Activated T-helper 1 cell treated with Interleukin-2 at 50 U/mL for 16 hours (primary cell): ENCODE data around the gene C2CD4D.

Source experiments
- DNase-seq: peaks from one replicate; pipeline ENCODE4 v3.0.0-alpha.2; 2020; ENCODE audit warnings: low read depth

Gene C2CD4D

DNA sequence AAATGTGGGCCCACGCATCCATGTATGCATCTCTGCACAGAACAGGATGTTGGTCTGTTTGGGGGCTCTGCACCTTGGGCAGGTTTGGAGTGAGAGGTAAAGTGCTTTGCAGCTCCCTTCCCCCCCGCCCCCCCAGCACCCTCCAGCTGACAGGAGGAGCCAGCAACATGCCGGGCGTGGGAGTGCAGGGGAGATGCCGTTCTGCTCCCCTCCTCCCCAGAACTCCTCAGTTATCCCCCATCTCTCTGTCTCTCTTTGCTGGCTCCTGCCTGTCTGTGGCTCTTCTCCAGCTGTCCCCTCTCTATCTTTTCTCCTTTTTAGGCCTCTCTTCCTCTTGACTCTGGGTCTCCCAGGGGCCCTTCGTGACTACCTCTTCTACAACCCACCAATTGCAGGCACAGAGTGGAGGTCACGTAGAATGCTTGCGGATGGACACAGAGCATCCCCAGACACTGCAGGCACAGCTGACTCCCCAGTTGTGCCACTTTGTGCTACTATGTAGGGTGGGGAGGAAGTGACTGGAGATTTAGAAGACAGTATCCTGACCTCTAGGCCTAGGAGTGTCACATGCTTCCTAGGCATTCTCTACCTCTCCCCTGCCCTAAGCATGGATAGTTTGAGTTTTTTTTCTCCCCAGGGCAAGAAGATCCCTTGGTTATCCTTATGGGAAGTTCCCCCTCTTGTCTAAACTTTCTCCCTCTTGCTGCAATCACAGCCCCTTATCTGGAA lies 6.3 kb downstream of the C2CD4D start:
- DNase-seq, result no peak

DNA sequence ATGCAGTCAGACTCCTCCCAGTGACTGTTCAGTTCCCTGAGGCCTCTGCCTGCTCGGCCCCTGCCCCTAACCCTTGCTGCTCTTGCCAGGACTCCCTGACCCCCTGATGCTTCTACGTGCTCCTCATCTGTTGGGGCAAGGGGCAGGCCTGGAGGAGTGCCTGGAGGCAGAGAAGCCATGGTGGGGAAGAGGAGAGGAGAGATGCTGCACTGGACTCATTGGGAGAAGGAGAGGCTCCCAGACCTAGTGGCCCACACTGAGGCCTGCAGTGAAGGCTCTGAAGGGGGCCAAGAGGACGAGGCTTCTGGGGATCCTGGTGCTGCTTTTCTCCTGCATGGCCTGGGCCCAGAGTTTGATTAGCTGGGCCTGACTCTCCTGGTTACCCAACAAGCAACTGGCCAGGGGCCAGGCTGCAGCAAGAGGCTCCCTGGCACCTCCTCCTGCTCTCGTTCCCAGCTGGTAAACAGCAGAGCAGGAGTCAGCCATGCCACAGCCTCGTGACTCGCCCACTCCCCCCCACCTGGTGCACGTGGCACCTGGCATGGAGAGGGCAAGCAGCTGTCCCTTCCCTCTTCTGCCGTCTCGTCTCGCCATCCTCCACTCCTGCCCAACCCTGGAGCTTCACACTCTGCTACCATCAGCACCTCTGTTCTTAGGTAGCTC lies 7.2 kb downstream of the C2CD4D start:
- no peak for DNase-seq

DNA sequence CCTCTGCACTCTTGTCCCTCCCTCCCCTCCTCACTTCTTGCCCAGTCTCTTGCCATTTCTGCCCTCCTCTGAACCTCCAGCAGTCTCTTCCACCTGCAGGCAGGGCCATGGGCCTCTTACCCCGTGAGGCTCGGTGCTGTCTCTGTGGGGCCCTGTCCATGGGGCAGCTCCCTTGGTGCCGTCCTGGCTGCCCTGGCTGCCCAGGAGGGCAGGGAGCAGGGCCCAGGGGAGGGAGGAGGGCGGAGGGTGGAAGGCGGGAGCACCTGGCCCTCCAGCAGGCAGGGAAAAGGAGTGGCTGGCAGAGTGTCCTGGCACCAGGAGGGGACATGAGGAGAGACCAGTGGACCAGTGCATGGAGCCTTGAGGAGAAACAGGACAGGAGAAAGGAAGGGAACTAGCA lies 8.0 kb downstream of the C2CD4D start, which contains the start of gene RORC:
RORC (minus strand) TSS at position 198 of the 400 bp plus-strand sequence; CDS start at position 160, 38 bp downstream.
- DNase-seq, result no peak

DNA sequence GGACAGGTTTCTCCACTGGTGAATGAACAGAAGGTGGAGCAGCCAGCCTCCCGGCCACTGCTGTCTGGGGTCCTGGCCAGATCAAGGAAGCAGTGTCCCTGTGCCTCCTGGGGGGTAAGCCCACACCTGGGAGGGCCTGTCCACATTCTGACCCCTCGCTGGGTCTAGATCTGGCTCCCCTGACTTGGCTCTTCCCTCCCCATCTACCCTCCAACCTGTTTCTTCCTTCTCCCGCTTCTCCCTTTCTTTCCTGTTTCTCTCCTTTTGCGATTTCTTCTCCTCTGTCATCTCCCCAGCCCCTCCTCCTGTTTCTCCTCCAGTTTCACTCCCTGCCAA lies 8.4 kb downstream of the C2CD4D start:
- DNase-seq, result no peak

DNA sequence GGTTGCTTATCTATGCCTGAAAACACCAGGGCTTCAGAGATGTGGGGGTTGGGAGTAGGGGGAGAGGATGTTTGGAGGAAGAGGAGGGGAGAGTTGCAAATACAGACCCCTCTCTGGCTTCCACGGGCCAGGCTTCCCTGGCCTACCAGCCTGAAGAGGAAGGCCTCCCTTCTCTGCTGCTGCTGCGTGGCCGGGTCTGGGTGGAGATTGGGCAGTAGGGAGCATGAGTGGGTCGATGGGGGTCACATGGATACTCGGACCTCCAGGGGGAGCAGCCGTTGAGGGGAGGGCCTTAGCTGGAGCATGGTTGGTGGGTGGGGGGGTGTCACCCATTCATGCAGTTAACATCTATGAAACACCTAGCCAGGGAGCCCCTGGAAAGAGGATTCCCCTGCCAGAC lies 9.6 kb downstream of the C2CD4D start:
- no peak for DNase-seq

DNA sequence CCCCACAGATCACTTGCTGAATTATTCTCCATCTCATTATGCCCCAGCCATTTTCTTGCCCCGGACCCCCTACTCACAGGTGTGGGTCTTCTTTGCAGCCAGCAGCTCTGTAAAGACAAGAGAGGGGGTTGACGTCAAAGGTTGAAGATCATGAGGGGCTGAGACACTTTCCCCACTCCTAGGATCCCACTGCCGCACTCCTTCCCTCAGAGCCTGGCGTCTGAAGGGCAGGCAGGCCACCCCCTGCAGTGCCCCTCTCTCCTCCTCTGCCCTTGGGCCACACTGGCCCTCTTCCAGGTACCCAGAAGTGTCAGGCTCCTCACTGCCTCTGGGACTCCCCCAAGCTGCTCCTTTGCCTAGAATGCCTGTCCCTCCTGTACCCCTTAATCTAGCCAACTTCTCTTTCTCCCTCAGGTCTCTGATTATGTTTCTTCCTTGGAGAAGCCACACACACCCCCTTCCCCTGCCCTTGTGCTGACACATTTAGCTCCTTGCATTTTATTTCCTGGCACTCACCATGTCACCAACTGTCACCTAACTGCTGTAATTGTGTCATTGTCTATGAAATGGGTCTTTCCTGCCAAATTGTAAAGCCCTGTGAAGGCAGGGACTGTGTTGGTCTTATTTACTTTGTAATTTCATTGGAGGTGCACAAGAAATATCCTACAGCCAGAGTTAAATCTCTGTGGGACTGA lies 10.1 kb downstream of the C2CD4D start:
- DNase-seq, result no peak

DNA sequence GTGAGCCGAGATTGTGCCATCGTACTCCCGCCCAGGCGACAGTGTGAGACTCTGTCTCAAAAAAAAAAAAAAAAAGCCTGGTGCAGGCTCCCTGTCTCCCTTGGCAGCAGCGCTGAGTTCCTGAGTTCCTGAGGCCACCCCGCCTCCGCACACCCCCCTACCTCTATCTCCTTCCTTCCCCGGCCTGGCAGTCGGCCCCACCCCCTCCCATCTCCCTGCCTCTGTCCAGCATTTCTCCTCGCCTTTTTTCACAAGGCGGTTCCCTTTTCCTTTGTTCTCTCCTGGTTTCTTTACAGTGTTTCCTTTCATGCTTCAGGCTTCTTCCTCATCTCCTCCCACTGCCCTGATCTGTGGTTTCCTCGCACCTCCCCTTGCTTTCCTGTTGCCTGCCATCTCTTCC lies 10.7 kb downstream of the C2CD4D start:
- DNase-seq, result no peak

DNA sequence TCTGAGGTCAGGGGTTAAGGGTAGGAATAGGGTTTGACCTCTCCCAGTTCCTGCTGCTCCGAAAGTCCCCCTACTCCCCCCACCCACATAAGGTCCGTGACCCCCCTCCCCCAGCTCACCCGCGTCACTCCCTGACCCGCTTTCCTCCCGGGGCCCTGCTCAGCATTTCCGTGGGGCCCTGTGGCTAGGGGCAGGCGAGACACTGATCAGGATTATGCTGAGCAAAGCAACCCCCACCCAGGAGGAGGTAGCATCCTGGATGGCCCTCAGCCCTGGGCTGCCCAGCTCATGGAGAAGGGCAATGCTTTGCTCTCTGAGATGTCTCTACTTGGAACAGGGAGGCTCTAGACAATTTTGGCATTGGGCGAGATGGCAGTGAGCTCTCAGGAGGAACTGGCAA lies 11.8 kb downstream of the C2CD4D start:
- no peak for DNase-seq

DNA sequence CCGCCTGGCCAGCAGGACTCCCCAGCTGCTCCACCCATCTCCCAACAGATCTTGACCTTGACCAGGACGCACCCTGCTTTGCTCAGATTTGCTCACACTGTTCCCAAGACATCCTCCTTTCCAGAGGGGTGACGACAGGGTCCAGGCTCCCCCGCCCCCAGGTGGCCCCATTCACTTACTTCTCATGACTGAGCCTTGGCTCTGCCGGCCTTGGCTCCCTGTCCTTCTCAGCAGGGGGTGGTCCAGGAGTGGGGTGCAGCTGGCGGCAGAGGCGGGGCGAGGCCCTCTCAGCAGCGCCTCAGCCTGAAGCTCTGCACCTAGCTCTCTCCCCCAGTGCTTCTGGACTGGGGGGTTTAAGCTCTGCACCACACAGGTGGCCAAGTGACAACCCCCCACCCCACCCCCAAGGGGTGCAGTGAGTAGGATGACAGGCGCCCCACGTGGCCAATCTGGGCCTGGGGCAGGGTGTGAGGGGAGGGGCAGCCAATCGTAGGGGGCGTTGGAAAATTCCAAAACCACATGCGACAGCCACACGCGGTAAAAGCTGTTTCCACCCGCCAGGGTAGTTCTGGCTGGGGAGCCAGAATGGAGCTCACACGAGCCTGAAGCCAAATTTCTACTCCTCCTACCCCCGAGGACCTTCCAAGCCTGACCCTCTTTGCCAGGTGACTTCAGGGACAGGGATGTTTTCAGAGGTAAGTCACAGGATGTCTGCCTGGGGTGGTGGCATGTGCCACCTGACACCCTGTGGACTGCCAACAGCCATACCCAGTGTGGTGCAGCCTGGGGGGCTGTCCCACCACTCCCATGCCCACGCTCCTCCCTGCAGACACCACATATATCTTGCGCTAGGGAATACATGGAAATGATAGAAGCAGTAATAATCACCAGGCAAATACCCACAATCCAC lies 13.6 kb downstream of the C2CD4D start:
- no peak for DNase-seq

DNA sequence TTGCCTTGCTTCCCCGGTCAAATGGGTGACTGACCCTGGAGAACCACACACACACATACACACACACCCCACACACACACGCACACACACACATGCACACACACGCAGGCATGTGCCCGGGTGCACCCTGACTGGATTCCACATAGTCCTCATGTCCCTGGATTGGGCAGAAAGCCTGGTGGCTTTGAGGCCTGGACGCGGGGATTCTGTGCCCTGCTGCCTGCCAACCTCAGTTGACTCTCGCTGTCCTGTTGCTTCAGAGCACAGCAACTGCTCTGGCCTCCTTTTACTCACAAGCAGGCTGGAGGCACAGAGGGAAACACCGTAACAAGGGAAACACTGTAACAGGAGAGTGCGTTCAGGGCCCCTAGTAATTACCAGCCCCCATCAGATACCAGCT lies 14.4 kb downstream of the C2CD4D start:
- DNase-seq, result no peak

DNA sequence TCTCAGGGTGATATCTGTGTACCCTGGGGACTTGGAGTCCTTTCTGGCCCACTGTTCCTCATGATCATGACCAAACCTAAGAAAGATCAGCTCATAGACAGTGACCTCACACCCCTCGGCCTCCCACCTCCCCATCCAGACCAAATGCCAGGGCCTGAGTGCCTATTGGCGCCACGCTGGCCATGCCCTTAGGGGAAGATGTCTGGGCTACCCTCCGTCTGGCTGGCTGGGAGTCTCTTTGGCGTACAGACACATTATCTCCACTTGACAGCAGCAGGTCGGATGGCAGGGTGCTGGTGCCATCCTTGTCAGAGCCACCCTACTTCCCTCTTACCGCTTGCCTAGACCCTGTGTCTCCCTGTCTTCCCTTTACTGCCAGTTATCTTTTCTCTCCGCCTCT lies 16.4 kb downstream of the C2CD4D start:
- no peak for DNase-seq

DNA sequence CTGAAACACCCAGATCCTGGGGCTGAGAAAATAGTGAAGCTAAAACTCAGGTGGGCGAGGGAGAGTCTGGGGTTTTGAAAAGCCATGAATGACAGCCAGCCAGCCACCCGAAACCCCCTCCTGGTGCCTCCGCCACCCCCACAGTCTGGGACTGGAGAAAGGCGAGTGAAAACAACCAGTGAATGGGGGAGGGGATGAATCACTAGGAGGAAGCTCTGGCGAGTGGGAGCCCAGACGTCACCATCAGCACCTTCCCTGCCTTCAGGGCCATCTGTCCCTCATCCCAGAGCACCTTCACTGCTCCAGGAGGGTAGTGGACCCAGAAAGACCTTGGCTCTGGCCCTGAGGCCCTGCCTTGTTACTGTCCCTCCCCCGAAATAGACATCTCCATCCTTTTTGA lies 17.2 kb downstream of the C2CD4D start:
- DNase-seq, result no peak

DNA sequence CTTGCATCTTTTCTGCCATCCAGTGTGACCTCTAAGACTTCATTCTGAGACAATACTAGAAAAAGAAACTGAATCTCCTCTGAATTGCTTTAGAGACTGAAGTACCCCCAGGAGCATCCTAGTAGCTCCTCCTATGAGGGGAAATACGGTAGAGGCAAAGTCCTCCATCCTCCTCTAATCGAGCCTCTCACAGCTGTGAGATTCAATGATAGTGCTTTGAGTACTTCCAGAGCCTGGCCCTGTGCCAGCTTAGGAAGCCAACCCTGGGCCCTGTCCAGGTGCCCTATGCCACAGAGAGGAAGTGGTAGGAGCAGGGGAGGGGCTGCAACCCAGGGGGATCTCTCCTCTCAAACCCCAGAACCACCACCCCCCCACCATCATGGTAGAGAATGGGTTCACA lies 18.7 kb downstream of the C2CD4D start:
- DNase-seq, result no peak

DNA sequence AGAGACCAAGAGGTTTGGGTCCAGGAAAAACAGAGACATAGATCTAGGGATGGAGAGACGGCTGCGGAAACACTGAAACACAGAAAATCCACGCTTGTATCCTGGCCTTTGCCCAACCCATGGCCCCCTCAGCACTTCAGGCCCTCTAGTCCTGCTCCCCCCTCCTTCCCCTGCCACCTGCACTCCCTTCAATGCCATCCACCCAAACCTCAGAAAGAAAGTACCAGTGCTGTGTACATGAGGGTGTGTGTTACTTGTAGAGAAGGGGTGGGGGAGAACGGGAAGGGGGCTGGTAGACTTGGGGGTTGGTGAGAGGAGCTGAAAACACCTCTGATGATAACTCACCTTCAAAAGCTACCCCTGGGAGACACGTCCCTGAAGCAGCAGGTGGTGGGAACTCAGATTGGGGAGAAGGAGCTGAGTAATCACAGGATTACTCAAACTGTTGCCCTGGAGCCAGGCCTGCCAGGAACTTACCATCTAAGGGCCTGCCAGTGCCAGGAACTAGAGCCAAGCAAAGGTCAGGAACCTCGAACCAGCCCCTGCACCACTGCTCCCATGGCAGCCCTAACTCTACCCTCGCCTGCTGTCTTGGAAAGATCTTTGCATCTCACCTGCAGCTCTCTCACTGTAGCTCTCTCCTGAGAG lies 19.5 kb downstream of the C2CD4D start:
- DNase-seq, result no peak

DNA sequence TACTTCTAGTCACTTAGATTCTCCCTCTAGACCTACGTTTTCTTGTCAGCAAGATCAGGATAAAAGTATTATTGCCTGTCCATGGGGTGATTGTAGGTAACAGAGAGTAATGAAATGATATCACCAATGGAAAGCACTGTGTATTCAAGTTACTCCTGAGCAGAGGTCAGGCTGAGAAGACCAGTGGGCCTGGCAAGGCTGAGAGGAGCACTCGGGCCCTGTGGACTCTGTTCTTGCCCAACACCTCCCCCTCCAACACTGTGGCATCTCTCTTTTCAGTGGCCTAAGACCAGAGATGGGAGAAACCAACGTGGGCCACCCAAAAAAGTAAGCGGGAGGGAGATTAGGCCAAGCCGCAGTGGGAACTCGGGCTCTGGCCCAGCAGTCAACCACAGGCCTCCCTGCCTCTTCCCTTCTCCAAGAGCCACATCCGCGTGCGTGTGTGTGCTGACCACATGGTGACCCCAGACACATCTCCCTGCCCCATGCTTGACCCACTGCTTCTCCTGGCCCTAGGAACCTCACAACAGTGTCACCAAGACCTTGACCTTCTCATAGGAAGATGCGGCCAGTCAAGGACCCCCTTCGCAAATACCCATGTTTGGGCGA lies 20.3 kb downstream of the C2CD4D start:
- no peak for DNase-seq

DNA sequence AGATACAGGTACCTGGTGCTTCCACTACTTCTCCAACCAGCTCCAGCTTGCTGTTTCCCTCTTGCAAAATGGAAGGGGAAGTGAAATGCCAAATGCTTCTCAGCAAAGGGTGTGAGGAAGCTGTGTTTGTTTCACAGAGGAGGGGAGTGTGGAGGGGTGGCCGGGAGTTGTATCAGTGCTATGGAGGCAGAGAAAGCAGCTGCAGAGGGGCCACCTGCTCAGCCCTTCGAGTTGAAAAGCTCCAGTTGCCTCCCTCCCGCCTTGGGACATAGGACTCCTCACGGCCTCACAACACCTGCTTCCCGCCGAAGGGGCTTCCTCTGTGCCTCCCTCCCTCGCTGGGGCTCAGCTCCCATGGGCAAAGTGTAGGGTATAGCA lies 22.3 kb downstream of the C2CD4D start:
- DNase-seq, result no peak

DNA sequence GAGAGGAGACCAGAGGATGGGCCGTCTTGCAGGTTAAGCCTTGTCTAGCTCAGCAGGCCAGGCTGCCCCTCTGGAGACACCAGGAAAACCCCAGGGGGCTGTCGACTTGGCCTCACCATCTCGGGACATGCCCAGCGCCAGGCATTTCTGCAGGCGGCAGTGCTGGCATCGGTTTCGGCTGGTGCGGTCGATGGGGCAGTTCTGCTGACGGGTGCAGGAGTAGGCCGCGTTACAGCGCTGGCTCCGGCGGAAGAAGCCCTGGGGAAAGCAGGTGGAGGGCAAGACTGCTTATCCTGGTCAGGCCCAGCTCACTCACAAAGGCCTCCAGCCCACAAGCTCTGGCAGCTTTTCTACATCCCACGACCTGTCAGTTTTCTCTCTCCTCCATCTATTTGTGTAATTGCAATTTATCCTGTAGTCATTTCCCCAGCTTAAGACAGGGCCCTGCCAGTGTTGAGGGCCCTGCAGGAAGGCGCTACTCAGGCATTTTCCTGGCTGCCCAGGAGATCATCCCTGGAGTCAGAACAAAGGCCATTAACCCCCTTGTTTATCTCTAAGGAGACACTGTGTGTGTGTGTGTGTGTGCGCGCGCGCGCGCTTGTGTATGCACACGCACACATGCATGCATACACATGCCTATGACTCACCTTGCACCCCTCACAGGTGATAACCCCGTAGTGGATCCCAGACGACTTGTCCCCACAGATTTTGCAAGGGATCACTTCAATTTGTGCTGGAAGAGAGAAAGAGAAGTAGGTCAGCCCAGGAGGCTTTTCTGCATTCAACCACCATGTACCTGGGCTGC lies 22.9 kb downstream of the C2CD4D start:
- DNase-seq, result no peak

DNA sequence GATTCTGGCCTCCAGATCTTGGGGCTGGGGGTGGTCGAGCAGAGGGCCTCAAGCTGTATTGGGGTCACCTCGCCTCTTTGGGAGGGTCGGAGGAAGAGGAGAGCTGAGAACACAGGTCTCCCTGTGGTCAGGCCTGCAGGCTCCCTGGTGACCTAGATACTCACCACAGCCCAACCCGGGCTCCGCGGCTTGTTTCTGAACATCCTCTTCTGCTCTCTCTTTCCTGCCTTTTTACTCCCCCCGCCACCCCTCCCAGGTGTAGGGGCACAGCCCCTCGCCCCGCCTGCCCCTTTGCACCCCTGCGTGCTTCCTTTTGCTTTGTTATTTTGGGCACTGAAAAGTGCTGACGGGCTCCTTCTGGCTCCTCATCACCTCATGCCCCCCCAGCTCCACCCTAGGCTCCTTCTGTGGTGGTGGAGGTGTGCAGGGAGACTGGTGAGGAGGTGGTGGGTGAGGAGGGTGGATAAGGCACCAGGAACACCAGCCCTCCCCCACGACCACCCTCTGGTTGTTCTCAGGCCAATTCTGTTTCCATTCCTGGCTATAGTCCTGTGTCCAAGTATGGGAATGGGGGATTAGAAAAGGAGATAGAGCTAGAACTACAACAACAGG lies 23.8 kb downstream of the C2CD4D start:
- DNase-seq, result peak; percentile 35

DNA sequence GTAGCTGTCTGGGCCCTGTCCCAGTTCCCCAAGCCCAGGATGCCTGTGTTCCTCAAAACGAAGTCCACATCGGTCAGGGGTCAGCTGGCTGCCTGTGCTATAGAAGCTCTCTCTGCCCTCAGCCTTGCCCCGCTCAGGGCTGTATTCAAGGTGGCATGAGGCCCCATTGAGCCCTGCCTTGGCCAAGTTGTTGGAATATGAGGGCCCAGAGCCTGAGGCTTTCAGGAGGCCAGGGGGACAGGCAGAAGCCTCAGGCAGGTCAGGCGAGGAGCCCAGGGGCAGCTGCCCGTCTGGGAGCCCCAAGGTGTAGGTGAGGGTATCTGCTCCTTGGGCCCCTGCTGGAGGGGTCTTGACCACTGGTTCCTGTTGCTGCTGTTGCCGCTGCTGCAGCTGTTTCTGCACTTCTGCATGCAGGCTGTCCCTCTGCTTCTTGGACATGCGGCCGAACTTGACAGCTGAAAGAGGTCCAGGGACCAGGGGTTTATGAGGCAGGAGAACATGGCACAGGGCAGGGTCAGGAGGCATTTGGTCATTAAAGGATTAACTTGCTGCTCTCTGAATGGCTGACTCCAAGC lies 24.6 kb downstream of the C2CD4D start:
- no peak for DNase-seq

DNA sequence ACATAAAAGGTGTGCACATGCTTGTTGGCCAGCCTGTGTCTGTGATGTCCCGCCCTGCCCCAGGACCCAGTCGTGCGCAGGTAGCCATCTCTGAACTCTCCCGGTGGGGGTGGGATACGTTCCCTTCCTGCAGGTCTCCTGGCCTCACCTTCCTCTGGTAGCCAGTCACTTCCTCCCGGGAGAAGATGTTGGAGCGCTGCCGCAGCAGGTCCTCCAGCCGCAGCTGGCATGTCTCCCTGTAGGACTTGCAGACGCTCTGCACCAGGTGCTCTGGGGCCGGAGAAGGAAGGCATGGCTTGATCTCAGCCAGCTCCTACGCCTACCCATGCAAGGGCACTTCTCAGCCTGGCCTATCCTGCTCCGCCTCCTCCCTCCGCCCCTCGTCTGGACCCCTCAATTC lies 25.2 kb downstream of the C2CD4D start:
- no peak for DNase-seq
